HTR-8/SVneo (cell line): Measurements from ENCODE around the gene TMEM88.

Source experiments
- DNase-seq: peaks from one replicate; pipeline ENCODE4 v3.0.0; 2011; ENCODE audit warnings: low spot score, mixed read lengths; ENCODE audit not compliant: insufficient read length
- FAIRE-seq: peaks from 2 replicates; lab custom pipeline; 2011; peaks lifted over from hg19 to GRCh38; lab: Jason Lieb, UNC

The TMEM88 gene

GRCh38 chr17:7842380-7843256 is 12.2 kb upstream of the TMEM88 start:
- FAIRE-seq: peak; percentile 88
- DNase-seq: peak; percentile 57

GRCh38 chr17:7843257-7843535 is 11.7 kb upstream of the TMEM88 start:
- DNase-seq (no peak), FAIRE-seq (no peak)

- peak; percentile 78 for DNase-seq
- FAIRE-seq: peak; percentile 83
These were observed 11.2 kb upstream of the TMEM88 start for GRCh38 chr17:7843536-7844291.

GRCh38 chr17:7844292-7845154 is 10.3 kb upstream of the TMEM88 start:
- FAIRE-seq: peak; percentile 96
- peak; percentile 97 for DNase-seq

- DNase-seq (no peak), FAIRE-seq (no peak)
These were observed 9.4 kb upstream of the TMEM88 start for GRCh38 chr17:7845359-7846062.

- no peak for FAIRE-seq
- no peak for DNase-seq
These were observed 8.7 kb upstream of the TMEM88 start for GRCh38 chr17:7846063-7846735.

GRCh38 chr17:7846765-7847661 is 7.9 kb upstream of the TMEM88 start:
- no peak for DNase-seq
- no peak for FAIRE-seq

GRCh38 chr17:7848131-7848579 is 6.7 kb upstream of the TMEM88 start:
- no peak for DNase-seq

GRCh38 chr17:7848739-7849129 is 6.1 kb upstream of the TMEM88 start:
- FAIRE-seq: no peak

More at GRCh38 chr17:7848131-7848579, 6.7 kb upstream of the TMEM88 start:
- no peak for FAIRE-seq

GRCh38 chr17:7849130-7849750 is 5.6 kb upstream of the TMEM88 start:
- no peak for FAIRE-seq
- no peak for DNase-seq

More at GRCh38 chr17:7848739-7849129, 6.1 kb upstream of the TMEM88 start:
- no peak for DNase-seq

- FAIRE-seq (no peak), DNase-seq (no peak)
These were observed 4.9 kb upstream of the TMEM88 start for GRCh38 chr17:7849751-7850504.

GRCh38 chr17:7850701-7851437 is 4.0 kb upstream of the TMEM88 start:
- no peak for DNase-seq
- no peak for FAIRE-seq

- FAIRE-seq (peak; percentile 100), DNase-seq (peak; percentile 89)
These were observed 3.2 kb upstream of the TMEM88 start for GRCh38 chr17:7851438-7852261.

- DNase-seq: no peak
- peak; percentile 69 for FAIRE-seq
These were observed 2.6 kb upstream of the TMEM88 start for GRCh38 chr17:7852262-7852670.

GRCh38 chr17:7852919-7853690 is 1.8 kb upstream of the TMEM88 start:
- DNase-seq: no peak
- FAIRE-seq: no peak
